Right lobe of liver (tissue), 6 donors: ENCODE data around the gene NPDC1. TPM values are rescaled to one million over a fixed set of nuclear protein-coding genes. Genes with fewer than 3 reads are reported as not detected.
A peak's percentile ranks its signal among the peaks of the same experiment; 100 is the strongest.

Experiments used
- ATAC-seq, 4 donors: fragments of 200-7000 bp; cut with Tn5 transposase; one replicate each; pipeline ENCODE4 v1.9.1; 2020; ENCODE audit warnings: mild to moderate bottlenecking in 4 of 4, moderate library complexity in 4 of 4
- DNase-seq, 3 donors: peaks; one replicate each; pipeline ENCODE4 v3.0.0-alpha.2; 2020
- H3K27ac ChIP-seq, 3 donors: fragments of 200-600 bp; one replicate each; pipeline ENCODE4 v1.8.0; 2022
- H3K27me3 ChIP-seq, 2 donors: fragments of 200-600 bp; one replicate each; pipeline ENCODE4 v1.8.0; 2022
- H3K36me3 ChIP-seq, 4 donors: fragments of 200-600 bp; sonication (generic) in 1 of 4; one replicate each; pipeline versions ENCODE4 v1.5.1 to v1.8.0; 2017 to 2022; ENCODE audit warnings: control low read depth in 1 of 4
- H3K4me1 ChIP-seq, 4 donors: fragments of 200-600 bp; sonication (generic) in 1 of 4; one replicate each; pipeline versions ENCODE4 v1.5.1 to v1.8.0; 2017 to 2022; ENCODE audit warnings: control low read depth in 1 of 4
- H3K4me3 ChIP-seq, 3 donors: fragments of 200-600 bp; one replicate each; pipeline ENCODE4 v1.8.0; 2022
- H3K9me3 ChIP-seq, 4 donors: fragments of 200-600 bp; sonication (generic) in 1 of 4; one replicate each; pipeline versions ENCODE4 v1.5.1 to v1.8.0; 2017 to 2022; ENCODE audit warnings: control low read depth in 1 of 4
- POLR2A ChIP-seq: fragments of 450-650 bp; IDR thresholded peaks from one replicate; pipeline ENCODE4 v1.6.1; 2017; ENCODE audit warnings: antibody characterized with exemption, mild to moderate bottlenecking
- WGBS: methylation state at CpG from one replicate; pipeline ENCODE4 v1.1.6; 2018; ENCODE audit warnings: low coverage, low lambda C conversion rate; ENCODE audit not compliant: insufficient coverage; ENCODE audit errors: missing lambda C conversion rate; 5-methylcytosine and 5-hydroxymethylcytosine counted together
- intact Hi-C, 2 donors: fragments of 100-400 bp; cut with DNase I; formaldehyde crosslinking; loops; one replicate each; pipeline versions ENCODE4 v1.11.2 to v1.14.1; 2022
- total RNA-seq, 6 experiments: library from RNA; depleted of rRNA in 2 of 6; stranded (reverse); fragments of >200 nt in 2 of 6; fragmentation: NEBNext Ultra II Directional in 3 of 6; extraction: Animal tissue kit (Norgen Biotek cat#: 25700) in 3 of 6; gene quantifications; one replicate each; pipeline versions ENCODE4 v1.1.0 to v1.2.4, GENCODE V29; 2016 to 2023
- TF ChIP-seq, protein P1 (sequence below), 4 donors: fragments of 200-600 bp in 3 of 4; fragments of 450-650 bp in 1 of 4; IDR thresholded peaks; one replicate each; pipeline versions ENCODE4 v1.5.1 to v1.8.0; 2016 to 2022; ENCODE audit warnings: antibody characterized with exemption in 4 of 4, mild to moderate bottlenecking in 2 of 4
- donor health status: DM: no; HTN: yes; CAD: no.
- donor health status: DM: no; HTN: no; CAD: no.
- donor health status: DM: no; HTN: no; CAD: no.
- donor health status: DM: no; HTN: yes; CAD: no.
- donor health status: DM: no; HTN: yes; CAD: no.

The NPDC1 gene
- total RNA-seq, 6 experiments from 2014 or later: 9.3 to 14.9 (median 12.2) TPM

DNA sequence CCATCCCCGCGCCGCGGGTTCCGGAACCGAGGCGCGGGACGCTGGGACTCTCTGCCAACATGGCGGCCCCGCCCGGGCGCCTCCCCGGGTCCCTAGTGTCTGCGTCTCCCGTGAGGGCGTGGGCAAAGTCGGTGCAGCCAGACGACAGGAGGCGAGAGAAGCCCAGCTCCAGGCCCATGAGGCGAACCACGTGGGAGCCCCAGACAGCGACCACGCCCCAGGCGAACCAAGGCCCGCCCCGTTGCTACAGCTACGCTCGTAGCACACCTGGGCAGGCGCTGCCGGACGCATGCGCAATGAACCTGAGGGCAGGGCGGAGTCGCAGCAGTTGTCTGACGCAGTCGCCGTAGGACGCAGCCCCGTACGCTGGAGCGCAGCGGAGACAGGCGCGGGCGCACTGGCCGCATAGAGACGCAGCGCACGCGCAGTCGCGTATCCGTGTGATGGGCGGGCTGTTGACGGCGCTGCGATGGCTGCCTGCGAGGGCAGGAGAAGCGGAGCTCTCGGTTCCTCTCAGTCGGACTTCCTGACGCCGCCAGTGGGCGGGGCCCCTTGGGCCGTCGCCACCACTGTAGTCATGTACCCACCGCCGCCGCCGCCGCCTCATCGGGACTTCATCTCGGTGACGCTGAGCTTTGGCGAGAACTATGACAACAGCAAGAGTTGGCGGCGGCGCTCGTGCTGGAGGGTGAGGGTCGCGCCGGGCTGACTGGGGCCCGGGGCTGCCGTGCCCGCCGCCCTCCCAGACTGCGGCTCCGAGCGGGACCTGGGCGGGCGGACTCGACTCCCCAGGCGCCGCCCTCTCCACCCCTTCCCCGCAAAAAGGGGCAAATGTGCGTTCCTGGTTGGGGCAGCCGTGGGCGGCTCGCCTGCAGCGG lies 40.8 kb upstream of the NPDC1 start, which contains the start of gene MAN1B1:
TSS of gene MAN1B1 (plus strand) at position 455 of the 878 bp plus-strand sequence. CDS start at position 470, 15 bp downstream.
- TF ChIP-seq POLR2A: peak; percentile 74
- TF ChIP-seq, protein P1, sequence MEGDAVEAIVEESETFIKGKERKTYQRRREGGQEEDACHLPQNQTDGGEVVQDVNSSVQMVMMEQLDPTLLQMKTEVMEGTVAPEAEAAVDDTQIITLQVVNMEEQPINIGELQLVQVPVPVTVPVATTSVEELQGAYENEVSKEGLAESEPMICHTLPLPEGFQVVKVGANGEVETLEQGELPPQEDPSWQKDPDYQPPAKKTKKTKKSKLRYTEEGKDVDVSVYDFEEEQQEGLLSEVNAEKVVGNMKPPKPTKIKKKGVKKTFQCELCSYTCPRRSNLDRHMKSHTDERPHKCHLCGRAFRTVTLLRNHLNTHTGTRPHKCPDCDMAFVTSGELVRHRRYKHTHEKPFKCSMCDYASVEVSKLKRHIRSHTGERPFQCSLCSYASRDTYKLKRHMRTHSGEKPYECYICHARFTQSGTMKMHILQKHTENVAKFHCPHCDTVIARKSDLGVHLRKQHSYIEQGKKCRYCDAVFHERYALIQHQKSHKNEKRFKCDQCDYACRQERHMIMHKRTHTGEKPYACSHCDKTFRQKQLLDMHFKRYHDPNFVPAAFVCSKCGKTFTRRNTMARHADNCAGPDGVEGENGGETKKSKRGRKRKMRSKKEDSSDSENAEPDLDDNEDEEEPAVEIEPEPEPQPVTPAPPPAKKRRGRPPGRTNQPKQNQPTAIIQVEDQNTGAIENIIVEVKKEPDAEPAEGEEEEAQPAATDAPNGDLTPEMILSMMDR (IDR thresholded peaks at IDR 0.05): no peak
- H3K27me3 ChIP-seq: no peaks in the 10 kb centered on the region
- peaks cover 0 to 2% (median 0%) of the 10 kb centered on the region in 4 donors for H3K36me3 ChIP-seq
- intact Hi-C loops: no loop called here
- no peaks in the 10 kb centered on the region for H3K9me3 ChIP-seq
- 0% methylated on average over 16 of the region's 101 CpGs for WGBS
- DNase-seq (peak; percentile 100), ATAC-seq (peak; percentile 92 to 95 (median 94))
- H3K4me1 ChIP-seq: peaks cover 0 to 14% (median 8%) of the 10 kb centered on the region in 4 donors
- H3K27ac ChIP-seq: peak within 1 kb of the TSS; percentile 61 to 80 (median 76)
- H3K4me3 ChIP-seq: peak within 1 kb of the TSS; percentile 67 to 82 (median 73)

DNA sequence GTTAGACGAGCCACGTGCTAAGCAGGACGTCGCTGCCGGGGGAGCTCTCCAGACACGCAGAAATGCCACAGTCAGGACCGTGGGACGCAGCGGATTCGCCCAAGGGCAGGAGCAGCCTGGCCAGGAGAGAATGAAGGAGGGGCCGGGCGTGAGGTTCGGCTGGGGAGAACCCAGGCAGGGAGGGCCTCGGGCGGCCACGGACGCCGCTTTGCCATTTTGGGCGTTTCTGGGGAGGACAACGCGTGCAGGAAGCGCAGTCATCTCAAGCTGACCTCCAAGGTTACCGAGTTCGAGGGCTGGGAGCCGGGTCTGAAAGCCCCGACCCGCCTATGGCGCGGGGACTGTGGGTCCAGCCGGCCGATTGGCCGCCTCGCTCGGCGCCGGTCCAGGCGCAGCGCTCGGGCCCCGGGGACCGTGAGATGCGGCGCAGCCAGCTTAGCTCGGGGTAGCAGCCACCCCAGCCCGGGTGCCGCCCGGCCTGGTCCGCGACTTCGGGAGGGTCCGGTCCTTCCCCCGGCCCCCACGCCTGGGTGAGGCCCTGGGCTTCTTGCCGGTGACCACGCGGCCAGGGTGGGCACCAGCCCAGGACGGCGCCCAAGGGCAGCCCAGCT lies 40.0 kb upstream of the NPDC1 start:
- Histone ChIP-seq H3K9me3 (no peaks in the 10 kb centered on the region), H3K27ac (peak overlapping the region; percentile 42 to 80 (median 61)), H3K4me3 (peak overlapping the region; percentile 67 to 82 (median 73)), H3K27me3 (no peaks in the 10 kb centered on the region), H3K4me1 (peaks cover 0 to 14% (median 8%) of the 10 kb centered on the region in 4 donors), H3K36me3 (peaks cover 0 to 2% (median 0%) of the 10 kb centered on the region in 4 donors)
- DNase-seq (peak in 2 of 3 donors; percentile 54 to 57), ATAC-seq (peak in 3 of 4 donors; percentile 1 to 10 (median 4))
- no peak for TF ChIP-seq POLR2A
- TF ChIP-seq, protein P1 (IDR thresholded peaks at IDR 0.05): no peak
- 13% methylated on average over 12 of the region's 58 CpGs for WGBS
- intact Hi-C loops: no loop called here

DNA sequence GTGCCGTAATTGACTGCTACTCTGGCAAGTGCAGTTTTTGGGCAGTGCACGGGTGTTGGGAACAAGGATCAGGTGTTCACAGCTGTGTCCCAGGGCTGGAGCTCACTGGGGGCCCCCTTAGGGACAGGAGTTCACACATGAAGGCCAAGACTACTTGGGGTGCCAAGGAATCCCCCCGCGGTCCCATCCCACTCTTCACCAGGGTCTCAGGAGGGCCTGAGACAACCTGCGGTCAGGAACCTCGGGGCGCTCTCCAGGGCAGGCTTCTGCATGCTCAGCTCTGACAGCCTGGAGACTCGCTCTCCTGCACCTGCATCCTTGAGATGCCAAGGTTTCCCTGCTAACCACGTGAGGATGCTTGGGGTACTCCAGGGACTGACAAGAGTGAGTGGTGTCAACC lies 38.5 kb upstream of the NPDC1 start:
- no peaks in the 10 kb centered on the region for H3K27me3 ChIP-seq
- no peak for TF ChIP-seq POLR2A
- TF ChIP-seq, protein P1 (IDR thresholded peaks at IDR 0.05): no peak
- intact Hi-C loops: no loop called here
- DNase-seq: no peak
- H3K9me3 ChIP-seq: no peaks in the 10 kb centered on the region
- peaks cover 0 to 4% (median 0%) of the 10 kb centered on the region in 4 donors for H3K36me3 ChIP-seq
- peaks cover 0 to 14% (median 8%) of the 10 kb centered on the region in 4 donors for H3K4me1 ChIP-seq
- no peak overlapping the region for H3K27ac ChIP-seq
- H3K4me3 ChIP-seq: no peak overlapping the region
- ATAC-seq: no peak
- WGBS: 43% methylated on average over 2 of the region's 9 CpGs

DNA sequence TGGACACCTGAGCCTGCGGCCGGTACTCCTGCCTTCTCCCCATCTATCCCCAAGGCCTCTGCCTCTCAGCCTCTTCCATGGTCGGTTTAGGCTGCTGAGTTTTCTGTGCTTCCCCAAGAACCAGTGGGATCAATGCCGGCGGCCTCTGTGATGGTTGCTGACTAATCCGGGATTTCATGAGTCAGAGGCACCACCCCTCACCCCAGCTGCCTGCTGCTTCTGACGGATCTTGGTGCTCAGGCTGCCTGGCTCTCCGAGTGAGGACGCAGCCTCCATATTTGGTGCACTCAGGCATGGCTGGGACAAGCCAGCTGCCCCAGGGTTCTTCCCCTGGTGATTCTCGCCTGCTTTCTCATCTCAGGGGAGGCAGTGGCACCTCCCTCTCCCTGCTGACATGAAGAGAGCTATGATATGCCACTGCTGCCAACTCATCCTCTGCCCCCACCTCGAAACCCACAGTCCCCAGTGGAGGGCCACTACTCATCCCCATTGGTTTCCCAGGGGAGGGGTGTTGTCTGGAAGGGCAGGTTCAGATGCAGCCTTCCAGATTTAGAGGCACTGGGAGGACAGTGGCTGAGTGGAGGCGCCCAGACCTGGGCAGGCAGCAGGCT lies 37.5 kb upstream of the NPDC1 start:
- TF ChIP-seq, protein P1 (IDR thresholded peaks at IDR 0.05): no peak
- TF ChIP-seq POLR2A: no peak
- no peak overlapping the region for H3K27ac ChIP-seq
- ATAC-seq (no peak), DNase-seq (no peak)
- H3K4me3 ChIP-seq: no peak overlapping the region
- H3K9me3 ChIP-seq: no peaks in the 10 kb centered on the region
- H3K36me3 ChIP-seq: peaks cover 0 to 4% (median 0%) of the 10 kb centered on the region in 4 donors
- H3K4me1 ChIP-seq: peaks cover 0 to 17% (median 8%) of the 10 kb centered on the region in 4 donors
- peaks cover 0 to 6% of the 10 kb centered on the region in 2 donors for H3K27me3 ChIP-seq
- WGBS: 74% methylated on average over 4 of the region's 12 CpGs
- intact Hi-C loops: no loop called here
